Measurements from ENCODE around the gene MAST2. TPM values are rescaled to one million over a fixed set of nuclear protein-coding genes. Genes with fewer than 3 reads are reported as not detected.
"Not testable (repeated sequence)": the region's sequence is repeated elsewhere in the genome, so short reads cannot be mapped to it uniquely, and the experiment has no call there.

The MAST2 gene
- total RNA-seq, 4 donors from 2014 or later, result 44.9 to 78.3 (median 68.5) TPM

GRCh38 chr1:46041551-46041950 is 238.1 kb downstream of the MAST2 start:
- no peak for TF ChIP-seq CTCF (IDR thresholded peaks at IDR 0.05)
- TF ChIP-seq POLR2AphosphoS5 (IDR thresholded peaks at IDR 0.05), result no peak
- DNase-seq (ENCODE audit: extremely low spot score), result peak; percentile 37
- intact Hi-C loops (cut with DNase I), result loop anchor here (10.0 kb wide), 1 partner anchor 73 kb away; no protein-coding TSS in a partner anchor
- H3K9me3 ChIP-seq, result no peaks in the 10 kb centered on the region
- no peaks in the 10 kb centered on the region for H3K27me3 ChIP-seq
- H3K4me3 ChIP-seq, result no peak overlapping the region
- peaks cover 32 to 53% (median 41%) of the 10 kb centered on the region in 4 donors for H3K4me1 ChIP-seq
- peaks cover 0 to 64% (median 8%) of the 10 kb centered on the region in 4 donors for H3K36me3 ChIP-seq
- WGBS, result 90% methylated on average over 2 of the region's 2 CpGs
- no peak overlapping the region for H3K27ac ChIP-seq (replicated peaks in 1 of 4)

- Histone ChIP-seq H3K27ac (replicated peaks in 1 of 4) (no peak overlapping the region), H3K4me3 (no peak overlapping the region), H3K36me3 (peaks cover 0 to 69% (median 8%) of the 10 kb centered on the region in 4 donors), H3K9me3 (no peaks in the 10 kb centered on the region), H3K4me1 (peaks cover 27 to 49% (median 37%) of the 10 kb centered on the region in 4 donors), H3K27me3 (no peaks in the 10 kb centered on the region)
- intact Hi-C loops (cut with DNase I), result loop anchor here (10.0 kb wide), 1 partner anchor 73 kb away; no protein-coding TSS in a partner anchor
- TF ChIP-seq POLR2AphosphoS5 (IDR thresholded peaks at IDR 0.05), result no peak
- DNase-seq (ENCODE audit: extremely low spot score), result peak; percentile 37
Observed at GRCh38 chr1:46041974-46042373, 238.6 kb downstream of the MAST2 start.

GRCh38 chr1:46043458-46044017 is 240.1 kb downstream of the MAST2 start:
- no peak overlapping the region for H3K4me3 ChIP-seq
- H3K36me3 ChIP-seq, result peaks cover 0 to 66% (median 10%) of the 10 kb centered on the region in 4 donors
- peak; percentile 64 for DNase-seq (ENCODE audit: extremely low spot score)
- H3K27ac ChIP-seq (replicated peaks in 1 of 4), result no peak overlapping the region
- WGBS, result 58% methylated on average over 11 of the region's 11 CpGs
- intact Hi-C loops (cut with DNase I), result loop anchor here (10.0 kb wide), 1 partner anchor 71 kb away; no protein-coding TSS in a partner anchor
- TF ChIP-seq EP300 (IDR thresholded peaks at IDR 0.05), result no peak
- no peak for TF ChIP-seq POLR2AphosphoS5 (IDR thresholded peaks at IDR 0.05)
- no peaks in the 10 kb centered on the region for H3K9me3 ChIP-seq
- peaks cover 20 to 43% (median 29%) of the 10 kb centered on the region in 4 donors for H3K4me1 ChIP-seq
- H3K27me3 ChIP-seq, result no peaks in the 10 kb centered on the region

GRCh38 chr1:46044116-46044515 is 240.7 kb downstream of the MAST2 start:
- H3K36me3 ChIP-seq, result peaks cover 0 to 66% (median 10%) of the 10 kb centered on the region in 4 donors
- intact Hi-C loops (cut with DNase I), result loop anchor here (10.0 kb wide), 1 partner anchor 71 kb away; no protein-coding TSS in a partner anchor
- H3K27ac ChIP-seq (replicated peaks in 1 of 4), result no peak overlapping the region
- no peak overlapping the region for H3K4me3 ChIP-seq
- 91% methylated on average over 5 of the region's 5 CpGs for whole genome bisulfite sequencing
- H3K4me1 ChIP-seq, result peaks cover 20 to 38% (median 29%) of the 10 kb centered on the region in 4 donors
- DNase-seq (ENCODE audit: extremely low spot score), result no peak
- H3K9me3 ChIP-seq, result no peaks in the 10 kb centered on the region
- TF ChIP-seq POLR2AphosphoS5 (IDR thresholded peaks at IDR 0.05) (no peak), POLR2A (IDR thresholded peaks at IDR 0.05; ENCODE audit: low read depth) (no peak), EP300 (IDR thresholded peaks at IDR 0.05) (no peak), CTCF (IDR thresholded peaks at IDR 0.05) (no peak)
- H3K27me3 ChIP-seq, result no peaks in the 10 kb centered on the region

GRCh38 chr1:46053734-46054133 is 250.3 kb downstream of the MAST2 start:
- WGBS, result 89% methylated on average over 2 of the region's 2 CpGs
- no peak for DNase-seq (ENCODE audit: extremely low spot score)
- no peaks in the 10 kb centered on the region for H3K9me3 ChIP-seq
- no peaks in the 10 kb centered on the region for H3K4me1 ChIP-seq
- intact Hi-C loops (cut with DNase I), result no loop called here
- no peak overlapping the region for H3K27ac ChIP-seq (replicated peaks in 1 of 4)
- TF ChIP-seq CTCF (IDR thresholded peaks at IDR 0.05), result no peak
- no peak for TF ChIP-seq POLR2A (IDR thresholded peaks at IDR 0.05; ENCODE audit: low read depth)
- no peak for TF ChIP-seq POLR2AphosphoS5 (IDR thresholded peaks at IDR 0.05)
- TF ChIP-seq EP300 (IDR thresholded peaks at IDR 0.05), result no peak
- no peaks in the 10 kb centered on the region for H3K27me3 ChIP-seq
- peaks cover 0 to 91% (median 11%) of the 10 kb centered on the region in 4 donors for H3K36me3 ChIP-seq
- H3K4me3 ChIP-seq, result no peak overlapping the region

- intact Hi-C loops (cut with DNase I), result no loop called here
- Histone ChIP-seq H3K27me3 (no peaks in the 10 kb centered on the region), H3K36me3 (peaks cover 0 to 95% (median 22%) of the 10 kb centered on the region in 4 donors), H3K27ac (replicated peaks in 1 of 4) (no peak overlapping the region), H3K4me1 (no peaks in the 10 kb centered on the region), H3K9me3 (no peaks in the 10 kb centered on the region), H3K4me3 (no peak overlapping the region)
- TF ChIP-seq EP300 (IDR thresholded peaks at IDR 0.05) (no peak), POLR2A (IDR thresholded peaks at IDR 0.05; ENCODE audit: low read depth) (no peak), POLR2AphosphoS5 (IDR thresholded peaks at IDR 0.05) (no peak), CTCF (IDR thresholded peaks at IDR 0.05) (no peak)
- DNase-seq (ENCODE audit: extremely low spot score), result no peak
- WGBS, result 99% methylated on average over 5 of the region's 5 CpGs
Observed at GRCh38 chr1:46056325-46056724, 252.9 kb downstream of the MAST2 start.

- H3K9me3 ChIP-seq; H3K27me3 ChIP-seq; DNase-seq (ENCODE audit: extremely low spot score); H3K4me1 ChIP-seq; H3K4me3 ChIP-seq; H3K27ac ChIP-seq (replicated peaks in 1 of 4); intact Hi-C loops (cut with DNase I): not testable (repeated sequence)
- WGBS, result 90% methylated on average over 4 of the region's 4 CpGs
- peaks cover 0 to 95% (median 25%) of the 10 kb centered on the region in 4 donors for H3K36me3 ChIP-seq
Observed at GRCh38 chr1:46057215-46057614, 253.8 kb downstream of the MAST2 start.

All from esophagus muscularis mucosa (tissue), 4 donors.